Adrenal gland (tissue), 12 donors: ENCODE data around the gene LY86. TPM values are rescaled to one million over a fixed set of nuclear protein-coding genes. Genes with fewer than 3 reads are reported as not detected.

Experiments used
- DNase-seq, 7 donors: peaks; one replicate each; pipeline ENCODE4 v3.0.0-alpha.2; 2019 to 2020
- H3K27ac ChIP-seq, 5 donors: fragments of 200-600 bp; sonication (generic) in 4 of 5; 1 replicate in 3 of 5; 2 replicates in 2 of 5; pipeline versions ENCODE4 v1.5.1 to v1.8.0; 2016 to 2020; ENCODE audit warnings: mild to moderate bottlenecking in 1 of 5
- H3K27me3 ChIP-seq: fragments of 200-600 bp; 2 replicates; pipeline ENCODE4 v1.8.0; 2021
- H3K36me3 ChIP-seq, 2 donors: fragments of 200-600 bp; replicated peaks in 1 of 2; 1 replicate in 1 of 2; 2 replicates in 1 of 2; pipeline versions ENCODE4 v1.5.1 to v1.8.0; 2018 to 2022
- H3K4me1 ChIP-seq, 2 donors: fragments of 200-600 bp; replicated peaks in 1 of 2; 1 replicate in 1 of 2; 2 replicates in 1 of 2; pipeline versions ENCODE4 v1.5.1 to v1.8.0; 2018 to 2021
- H3K4me3 ChIP-seq, 4 donors: fragments of 200-600 bp; sonication (generic) in 3 of 4; one replicate each; pipeline ENCODE4 v1.5.1; 2016 to 2018
- H3K9me3 ChIP-seq, 3 donors: fragments of 200-600 bp; sonication (generic) in 1 of 3; replicated peaks in 1 of 3; 1 replicate in 2 of 3; 2 replicates in 1 of 3; pipeline versions ENCODE4 v1.5.1 to v1.8.0; 2016 to 2021
- POLR2A ChIP-seq, 2 donors: fragments of 450-650 bp; IDR thresholded peaks; one replicate each; pipeline ENCODE4 v1.6.1; 2017; ENCODE audit warnings: antibody characterized with exemption in 2 of 2, mild to moderate bottlenecking in 2 of 2, moderate library complexity in 1 of 2
- WGBS, 4 donors: extraction: QIAGEN DNeasy Blood & Tissue Kit in 2 of 4; methylation state at CpG; one replicate each; pipeline versions ENCODE4 v1.1.5 to v1.1.7; 2013 to 2017; 5-methylcytosine and 5-hydroxymethylcytosine counted together
- intact Hi-C, 2 donors: fragments of 100-400 bp; cut with DNase I; formaldehyde crosslinking; loops; one replicate each; pipeline versions ENCODE4 v1.14.1 to v1.15.0; 2022 to 2023
- polyA plus RNA-seq, 3 donors: library from polyadenylated mRNA; stranded (reverse); fragments of 200-250 nt in 2 of 3; fragments of 350-450 nt in 1 of 3; fragmentation: Illumina TruSeq in 1 of 3; extraction: RNeasy Lipid Tissue Mini Kit (QIAGEN cat#74804) in 1 of 3; gene quantifications; one replicate each; pipeline ENCODE4 v1.2.3, GENCODE V29; 2013 to 2014
- total RNA-seq, 9 donors: library from RNA; depleted of rRNA in 4 of 9; stranded (reverse); fragments of >200 nt in 4 of 9; fragments of 120-200 nt in 1 of 9; fragmentation: NEBNext Ultra II Directional in 1 of 9; extraction: Animal tissue kit (Norgen Biotek cat#: 25700) in 1 of 9; gene quantifications; one replicate each; pipeline versions ENCODE4 v1.1.0 to v1.2.4, GENCODE V29; 2013 to 2023
- TF ChIP-seq, protein P1 (sequence below), 6 experiments: fragments of 450-650 bp in 4 of 6; fragments of 200-600 bp in 2 of 6; sonication (generic) in 1 of 6; IDR thresholded peaks; 1 replicate in 5 of 6; 2 replicates in 1 of 6; pipeline versions ENCODE4 v1.5.1 to v1.8.0; 2016 to 2021; ENCODE audit warnings: antibody characterized with exemption in 6 of 6, mild to moderate bottlenecking in 2 of 6, moderate library complexity in 1 of 6
- donor health status: healthy with polysubstance abuse.
- donor health status: Bipolar disorder and iron deficiency.
- donor health status: DM: yes; HTN: yes; CAD: no.
- donor health status: DM: no; HTN: no; CAD: no.
- donor health status: DM: no; HTN: no; CAD: no.
- donor health status: DM: yes; HTN: yes; CAD: no.

Gene LY86
- total and polyA plus RNA-seq, 12 donors: 0.60 to 25.7 (median 7.1) TPM

DNA sequence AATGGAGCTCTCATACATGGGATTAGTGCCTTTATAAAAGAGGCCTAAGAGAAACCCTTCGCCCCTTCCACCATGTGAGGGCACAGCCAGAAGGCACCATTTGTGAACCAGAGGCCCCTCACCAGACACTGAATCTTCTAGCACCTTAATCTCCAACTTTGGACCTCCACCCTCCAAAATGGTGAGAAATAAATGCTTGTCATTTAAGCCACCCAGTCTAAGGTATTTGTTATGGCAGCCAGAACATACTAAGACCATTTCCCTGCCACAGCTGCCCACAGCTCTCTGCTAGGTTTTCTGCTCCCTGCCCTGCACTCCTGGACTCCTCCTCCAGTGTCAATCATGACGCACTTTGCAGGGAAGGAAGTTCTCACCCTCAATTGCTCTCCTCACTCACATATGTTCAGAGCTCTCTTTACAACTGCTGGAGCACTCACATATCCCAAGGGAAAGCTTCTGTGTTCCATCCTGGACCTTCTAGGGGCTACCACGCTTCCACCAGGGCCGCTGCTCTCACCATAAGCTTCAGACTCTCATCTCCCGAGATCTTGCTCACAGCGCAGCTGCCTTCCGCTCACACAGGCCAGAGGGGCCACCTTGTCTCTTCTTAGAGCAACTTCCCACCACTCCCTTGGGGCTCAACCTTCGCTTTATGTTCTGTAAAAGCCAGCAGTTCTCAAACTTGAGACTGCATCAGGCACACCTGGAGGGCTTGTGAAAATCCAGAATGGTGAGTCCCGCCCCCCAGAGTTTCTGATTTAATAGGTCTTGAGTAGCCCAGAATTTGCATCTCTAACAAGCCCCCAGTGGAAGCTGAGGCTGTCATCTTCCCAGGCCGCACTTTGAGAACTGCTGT, 1.6 kb upstream of the LY86 start:
- TF ChIP-seq, protein P1, sequence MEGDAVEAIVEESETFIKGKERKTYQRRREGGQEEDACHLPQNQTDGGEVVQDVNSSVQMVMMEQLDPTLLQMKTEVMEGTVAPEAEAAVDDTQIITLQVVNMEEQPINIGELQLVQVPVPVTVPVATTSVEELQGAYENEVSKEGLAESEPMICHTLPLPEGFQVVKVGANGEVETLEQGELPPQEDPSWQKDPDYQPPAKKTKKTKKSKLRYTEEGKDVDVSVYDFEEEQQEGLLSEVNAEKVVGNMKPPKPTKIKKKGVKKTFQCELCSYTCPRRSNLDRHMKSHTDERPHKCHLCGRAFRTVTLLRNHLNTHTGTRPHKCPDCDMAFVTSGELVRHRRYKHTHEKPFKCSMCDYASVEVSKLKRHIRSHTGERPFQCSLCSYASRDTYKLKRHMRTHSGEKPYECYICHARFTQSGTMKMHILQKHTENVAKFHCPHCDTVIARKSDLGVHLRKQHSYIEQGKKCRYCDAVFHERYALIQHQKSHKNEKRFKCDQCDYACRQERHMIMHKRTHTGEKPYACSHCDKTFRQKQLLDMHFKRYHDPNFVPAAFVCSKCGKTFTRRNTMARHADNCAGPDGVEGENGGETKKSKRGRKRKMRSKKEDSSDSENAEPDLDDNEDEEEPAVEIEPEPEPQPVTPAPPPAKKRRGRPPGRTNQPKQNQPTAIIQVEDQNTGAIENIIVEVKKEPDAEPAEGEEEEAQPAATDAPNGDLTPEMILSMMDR (IDR thresholded peaks at IDR 0.05): no peak
- TF ChIP-seq POLR2A (IDR thresholded peaks at IDR 0.05): no peak
- Histone ChIP-seq H3K36me3 (no peaks in the 10 kb centered on the region), H3K4me3 (no peak overlapping the region), H3K4me1 (no peaks in the 10 kb centered on the region), H3K27ac (no peak overlapping the region), H3K27me3 (no peaks in the 10 kb centered on the region), H3K9me3 (no peaks in the 10 kb centered on the region)
- WGBS, 4 donors: 89 to 94% (median 89%) methylated on average over 10 of the region's 10 CpGs
- no peak for DNase-seq
- intact Hi-C loops: no loop called here

DNA sequence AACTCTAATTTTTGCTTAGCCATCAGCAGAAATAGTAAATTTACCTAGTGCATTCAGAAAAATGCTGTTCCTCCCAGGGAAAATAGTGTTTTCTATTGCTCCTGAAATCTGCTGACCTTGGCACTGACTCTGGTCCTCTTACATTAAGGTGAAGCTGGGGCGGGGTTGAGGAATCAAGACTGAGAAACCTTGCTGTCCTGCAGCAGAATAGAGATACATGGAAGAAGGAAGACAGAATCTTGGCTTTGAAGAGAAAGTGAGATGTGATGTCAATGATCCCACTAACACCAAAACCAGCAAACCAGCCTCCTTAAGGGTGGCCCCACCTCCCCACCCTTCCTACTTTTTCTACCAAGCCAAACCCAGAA, 840 bp upstream of the LY86 start:
- DNase-seq: no peak
- Histone ChIP-seq H3K27ac (no peak overlapping the region), H3K4me3 (no peak overlapping the region), H3K4me1 (no peaks in the 10 kb centered on the region), H3K9me3 (no peaks in the 10 kb centered on the region), H3K36me3 (no peaks in the 10 kb centered on the region), H3K27me3 (no peaks in the 10 kb centered on the region)
- TF ChIP-seq, protein P1 (IDR thresholded peaks at IDR 0.05): no peak
- TF ChIP-seq POLR2A (IDR thresholded peaks at IDR 0.05): no peak
- 90 to 100% (median 93%) methylated on average over 1 of the region's 1 CpG for WGBS, 4 donors
- intact Hi-C loops: no loop called here

DNA sequence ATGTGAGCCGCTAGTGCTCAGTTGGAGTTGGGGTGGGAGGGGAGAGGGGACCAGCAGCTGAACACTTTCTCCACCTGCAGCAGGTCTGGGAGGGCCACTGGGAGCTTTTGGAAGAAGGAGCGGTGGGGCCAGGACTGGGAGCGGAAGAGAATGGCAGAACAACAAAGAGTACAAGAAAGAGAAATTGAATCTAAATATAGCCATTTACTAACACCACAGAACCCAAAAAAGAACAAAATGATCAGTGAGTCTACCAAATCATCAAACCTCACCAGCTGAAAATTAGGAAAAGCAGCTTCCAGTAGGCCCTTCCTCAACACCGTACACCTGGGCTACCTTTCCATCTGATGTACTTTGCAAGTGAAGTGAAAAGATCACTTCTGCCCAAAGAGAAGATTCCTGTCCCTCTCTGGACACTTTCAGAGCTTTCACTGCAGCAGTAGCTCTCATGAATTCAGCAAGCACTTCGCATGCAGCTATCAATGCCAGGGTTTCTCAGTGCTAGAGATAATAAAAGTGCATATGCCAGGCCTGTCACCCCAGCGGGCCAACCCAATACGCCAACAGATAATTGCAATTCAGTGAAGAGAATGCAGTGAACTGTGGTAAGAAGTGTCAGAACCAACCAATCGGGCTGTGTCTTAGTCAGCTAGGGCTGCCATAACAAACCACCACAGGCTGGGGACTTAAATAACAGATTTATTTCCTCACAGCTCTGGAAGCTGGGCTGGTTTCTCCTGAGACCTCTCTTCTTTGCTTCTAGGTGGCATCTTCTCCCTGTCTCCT, 597 bp downstream of the LY86 start:
- Histone ChIP-seq H3K4me1 (peaks cover 0 to 9% of the 10 kb centered on the region in 2 donors), H3K36me3 (no peaks in the 10 kb centered on the region), H3K27me3 (no peaks in the 10 kb centered on the region), H3K9me3 (no peaks in the 10 kb centered on the region), H3K4me3 (no peak overlapping the region), H3K27ac (peak overlapping the region in 3 of 5 donors; percentile 8 to 41 (median 24))
- TF ChIP-seq, protein P1 (IDR thresholded peaks at IDR 0.05): no peak
- no peak for TF ChIP-seq POLR2A (IDR thresholded peaks at IDR 0.05)
- no peak for DNase-seq
- 64 to 78% (median 73%) methylated on average over 7 to 8 of the region's 8 CpGs for WGBS, 4 donors
- intact Hi-C loops: no loop called here

DNA sequence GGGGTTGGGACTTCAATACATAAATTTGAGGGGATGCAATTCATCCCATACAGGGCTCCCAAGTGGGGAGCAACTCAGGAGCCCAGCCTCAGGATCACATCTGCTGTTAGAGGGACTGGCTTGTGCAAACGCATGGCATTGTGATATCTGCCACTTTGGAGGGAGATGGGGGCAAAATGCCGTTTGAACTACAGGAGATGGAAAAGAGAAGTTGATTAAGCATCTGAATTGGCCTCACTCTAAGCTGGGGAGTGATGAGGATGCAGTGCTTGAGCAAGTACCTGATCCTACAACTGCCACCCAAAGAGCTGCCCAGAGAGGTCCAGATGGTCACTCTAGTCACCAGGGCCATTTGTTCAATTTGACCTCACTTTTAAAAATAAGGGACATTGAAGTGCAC, 2.0 kb downstream of the LY86 start:
- TF ChIP-seq, protein P1 (IDR thresholded peaks at IDR 0.05): no peak
- TF ChIP-seq POLR2A (IDR thresholded peaks at IDR 0.05): no peak
- DNase-seq: no peak
- WGBS, 4 donors: 69 to 85% (median 77%) methylated on average over 2 of the region's 2 CpGs
- Histone ChIP-seq H3K36me3 (no peaks in the 10 kb centered on the region), H3K4me3 (no peak overlapping the region), H3K9me3 (no peaks in the 10 kb centered on the region), H3K27me3 (no peaks in the 10 kb centered on the region), H3K27ac (no peak overlapping the region), H3K4me1 (peaks cover 0 to 12% of the 10 kb centered on the region in 2 donors)
- intact Hi-C loops: no loop called here
